D721Med (cell line): ENCODE measurements around the gene MYH6.
"Not testable (repeated sequence)": the region's sequence is repeated elsewhere in the genome, so short reads cannot be mapped to it uniquely, and the experiment has no call there.

Experiments used
- DNase-seq: peaks from one replicate; pipeline ENCODE4 v3.0.0; 2011; ENCODE audit warnings: low spot score; ENCODE audit not compliant: insufficient read length
- FAIRE-seq: peaks from 2 replicates; lab custom pipeline; 2011; peaks lifted over from hg19 to GRCh38; lab: Jason Lieb, UNC
- CTCF ChIP-seq: IDR thresholded peaks from 2 replicates; pipeline ENCODE4 v1.5.1; 2012; ENCODE audit warnings: mild to moderate bottlenecking, control low read depth; ENCODE audit not compliant: insufficient read depth; ENCODE audit errors: missing control alignments

Gene MYH6

GRCh38 chr14:23407516-23408306 is at the start of gene MYH6:
MYH6 (minus strand) TSS chr14:23408273; CDS start chr14:23407223, 1,050 bp downstream.
- TF ChIP-seq CTCF, result no peak
- DNase-seq, result no peak
- FAIRE-seq, result no peak

GRCh38 chr14:23456883-23457586 is 49.0 kb upstream of the MYH6 start:
- not testable (repeated sequence) for FAIRE-seq, DNase-seq

GRCh38 chr14:23454445-23454856 is 46.4 kb upstream of the MYH6 start:
- TF ChIP-seq CTCF, result no peak
- no peak for DNase-seq
- no peak for FAIRE-seq

GRCh38 chr14:23452237-23452636 is 44.2 kb upstream of the MYH6 start:
- DNase-seq (no peak), FAIRE-seq (no peak)
- no peak for TF ChIP-seq CTCF

GRCh38 chr14:23450379-23450778 is 42.3 kb upstream of the MYH6 start:
- DNase-seq, result no peak
- no peak for FAIRE-seq
- TF ChIP-seq CTCF, result no peak

- DNase-seq (no peak), FAIRE-seq (no peak)
- TF ChIP-seq CTCF, result no peak
Observed at GRCh38 chr14:23449314-23449713, 41.2 kb upstream of the MYH6 start.

GRCh38 chr14:23447361-23448350 is 39.6 kb upstream of the MYH6 start:
- FAIRE-seq (no peak), DNase-seq (no peak)
- TF ChIP-seq CTCF, result no peak
